GM15510 (cell line): ENCODE data around the gene RPS16.

Experiments
- POLR2A ChIP-seq: IDR thresholded peaks from 3 replicates; pipeline ENCODE4 v1.6.1; 2011; ENCODE audit warnings: borderline replicate concordance; ENCODE audit not compliant: insufficient read length; ENCODE audit errors: extremely low read depth

RPS16 gene

GRCh38 chr19:39413911-39414608 lies 21.7 kb downstream of the RPS16 start:
- TF ChIP-seq POLR2A, result no peak

GRCh38 chr19:39413272-39413910 lies 22.4 kb downstream of the RPS16 start:
- TF ChIP-seq POLR2A, result no peak

- TF ChIP-seq POLR2A, result no peak
Measured at GRCh38 chr19:39412867-39413271, 22.9 kb downstream of the RPS16 start.

- peak; percentile 85 for TF ChIP-seq POLR2A
Measured at GRCh38 chr19:39412100-39412866, 23.5 kb downstream of the RPS16 start, which contains the start of gene PLEKHG2. Gene PLEKHG2 (plus strand): TSS chr19:39412669. CDS start chr19:39414087, 1,418 bp downstream.

- no peak for TF ChIP-seq POLR2A
Measured at GRCh38 chr19:39411832-39412099, 24.0 kb downstream of the RPS16 start.

GRCh38 chr19:39411081-39411831 lies 24.5 kb downstream of the RPS16 start:
- TF ChIP-seq POLR2A, result no peak

GRCh38 chr19:39410831-39411080 lies 25.0 kb downstream of the RPS16 start:
- TF ChIP-seq POLR2A, result no peak

- peak; percentile 57 for TF ChIP-seq POLR2A
Measured at GRCh38 chr19:39410017-39410830, 25.5 kb downstream of the RPS16 start.

- peak; percentile 67 for TF ChIP-seq POLR2A
Measured at GRCh38 chr19:39409208-39410016, 26.3 kb downstream of the RPS16 start.

GRCh38 chr19:39408392-39409207 lies 27.1 kb downstream of the RPS16 start:
- peak; percentile 68 for TF ChIP-seq POLR2A

- TF ChIP-seq POLR2A, result peak; percentile 25
Measured at GRCh38 chr19:39407660-39408391, 27.9 kb downstream of the RPS16 start.

GRCh38 chr19:39407410-39407659 lies 28.4 kb downstream of the RPS16 start:
- TF ChIP-seq POLR2A, result no peak
